Measurements from ENCODE around the gene NSG2.
"Not testable (repeated sequence)": the region's sequence is repeated elsewhere in the genome, so short reads cannot be mapped to it uniquely, and the experiment has no call there.

The NSG2 gene

DNA sequence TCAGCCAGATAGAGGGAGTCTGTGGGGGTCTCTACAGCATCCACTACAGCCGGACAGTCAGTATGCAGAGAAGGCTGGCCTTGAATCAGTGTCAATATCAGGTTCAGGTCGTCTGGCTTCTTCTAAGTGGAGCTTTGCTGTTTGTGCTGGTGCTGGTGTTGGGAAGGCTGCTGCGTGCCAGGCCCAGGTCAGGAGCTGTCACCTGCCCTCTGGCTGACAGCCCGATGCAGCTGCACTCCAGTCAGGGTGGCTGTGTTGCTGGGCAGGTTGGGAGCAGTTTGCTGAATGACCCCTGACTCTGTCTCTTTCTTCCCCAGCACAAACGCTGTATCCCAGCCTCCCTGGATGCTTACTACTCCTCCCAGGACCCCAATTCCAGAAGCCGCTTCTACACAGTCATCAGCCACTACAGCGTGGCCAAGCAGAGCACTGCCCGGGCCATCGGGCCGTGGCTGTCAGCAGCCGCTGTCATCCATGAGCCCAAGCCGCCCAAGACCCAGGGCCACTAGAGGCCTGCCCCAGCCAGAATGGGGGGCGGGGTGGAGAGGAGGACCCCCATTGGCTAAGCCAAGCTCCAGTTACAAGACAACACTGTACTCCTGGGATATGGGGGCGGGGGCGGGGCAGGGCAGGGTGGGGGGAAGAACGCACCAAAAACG is 61.6 kb downstream of the NSG2 start:
- no peak for DNase-seq

DNA sequence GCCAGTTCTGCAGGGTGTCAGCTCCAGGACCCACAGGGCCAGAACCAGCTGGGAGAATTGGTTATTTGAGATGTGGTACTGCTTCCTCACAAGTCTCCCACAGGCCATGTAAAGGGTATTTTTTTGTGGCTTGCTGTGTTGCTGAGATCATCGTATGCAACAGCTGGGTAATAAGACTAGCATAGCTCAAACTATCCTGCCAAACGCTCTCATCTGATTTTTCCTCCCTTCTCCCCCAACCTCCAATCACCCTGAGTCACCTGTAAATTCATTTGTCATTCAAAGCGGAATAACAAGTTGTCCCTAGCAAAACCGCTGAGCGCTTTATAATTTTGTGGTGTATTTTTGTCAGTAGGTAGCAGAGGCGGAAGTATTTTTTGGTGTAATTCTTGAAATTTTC is 63.2 kb downstream of the NSG2 start:
- DNase-seq: no peak

- no peak for DNase-seq
Observed at GRCh38 chr5:174109698-174110260, 64.3 kb downstream of the NSG2 start.

DNA sequence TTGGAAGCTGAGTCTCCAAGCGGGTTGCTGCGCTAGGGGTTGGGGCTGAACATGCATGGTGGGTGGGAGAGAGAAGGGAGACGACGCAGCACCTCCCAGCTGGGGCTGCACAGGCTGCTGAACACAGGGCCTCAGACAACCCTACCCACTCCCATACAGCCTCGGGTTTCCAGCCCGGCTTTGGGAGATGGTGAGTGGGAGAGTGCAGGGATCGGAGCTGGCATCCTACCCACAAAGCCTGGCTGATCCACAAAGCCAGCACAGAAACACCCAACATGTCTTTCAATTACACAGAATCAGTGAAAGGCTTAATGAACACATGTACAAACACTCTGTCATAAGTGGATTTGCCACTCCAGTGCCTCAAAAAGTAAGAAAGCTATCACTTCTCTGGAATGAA is 64.8 kb downstream of the NSG2 start:
- DNase-seq: no peak

DNA sequence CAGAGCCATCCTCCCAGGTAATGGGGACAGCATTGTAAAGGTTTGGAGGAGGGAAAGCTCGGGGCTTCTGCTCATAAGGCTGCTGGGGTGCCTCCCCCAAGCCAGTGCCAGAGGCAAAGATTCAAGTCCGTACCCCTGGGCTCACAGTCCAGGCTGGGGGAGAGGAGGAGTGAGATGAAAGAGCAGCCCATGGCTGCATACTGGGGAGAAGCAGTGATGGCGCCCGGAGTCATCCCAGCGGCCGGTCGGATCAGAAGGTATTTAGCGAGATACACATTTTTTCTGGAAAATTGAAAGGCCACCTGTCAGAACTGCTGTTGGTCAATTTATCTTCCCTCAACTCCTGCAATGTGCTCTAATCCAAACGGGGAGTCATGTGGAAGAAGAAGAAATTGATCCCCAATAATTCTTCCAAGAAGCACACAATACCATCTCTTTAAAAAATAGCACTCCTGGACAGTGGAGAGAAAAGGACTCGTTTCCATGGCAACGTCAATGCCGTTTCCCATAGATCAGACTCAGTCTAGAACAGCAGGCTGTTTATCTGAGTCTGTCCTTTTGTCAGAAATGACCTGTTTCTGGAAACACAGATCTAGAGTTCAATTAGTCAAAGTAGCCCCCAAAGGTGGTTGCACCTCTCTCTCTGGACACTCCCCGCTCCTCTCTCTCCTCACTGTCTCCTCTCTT is 65.9 kb downstream of the NSG2 start:
- no peak for DNase-seq

- DNase-seq: no peak
Observed at GRCh38 chr5:174115226-174115625, 69.7 kb downstream of the NSG2 start.

DNA sequence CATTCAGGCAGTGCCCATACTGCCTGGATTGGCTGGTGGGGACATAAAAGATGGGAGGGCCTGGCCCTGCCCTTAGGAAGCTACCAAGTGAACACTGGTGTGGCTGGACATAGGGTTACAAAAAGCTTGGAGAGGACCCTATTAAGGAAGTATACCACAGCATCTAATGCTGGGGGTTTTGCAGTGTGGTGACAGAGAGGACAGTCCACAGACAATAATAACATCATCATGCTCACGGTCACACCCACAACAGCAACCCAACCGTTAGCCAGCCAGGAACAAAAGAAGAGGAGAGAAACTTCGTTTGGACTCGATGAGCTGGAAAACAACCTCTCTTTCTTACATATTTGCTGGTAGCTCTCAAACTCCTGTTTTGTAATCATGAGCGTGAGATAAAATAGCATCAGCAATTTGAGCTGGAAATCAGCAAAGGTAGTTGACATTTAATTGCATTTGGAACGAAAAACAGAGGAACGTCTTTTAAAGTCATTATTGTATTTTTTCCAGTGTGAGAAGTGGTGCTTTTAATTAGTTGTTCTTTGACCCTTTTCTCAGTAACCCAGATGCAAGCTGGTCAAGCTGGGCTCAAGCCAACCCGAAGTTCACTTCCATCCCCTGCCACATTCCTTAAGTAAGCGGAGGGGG is 73.4 kb downstream of the NSG2 start:
- DNase-seq: no peak

DNA sequence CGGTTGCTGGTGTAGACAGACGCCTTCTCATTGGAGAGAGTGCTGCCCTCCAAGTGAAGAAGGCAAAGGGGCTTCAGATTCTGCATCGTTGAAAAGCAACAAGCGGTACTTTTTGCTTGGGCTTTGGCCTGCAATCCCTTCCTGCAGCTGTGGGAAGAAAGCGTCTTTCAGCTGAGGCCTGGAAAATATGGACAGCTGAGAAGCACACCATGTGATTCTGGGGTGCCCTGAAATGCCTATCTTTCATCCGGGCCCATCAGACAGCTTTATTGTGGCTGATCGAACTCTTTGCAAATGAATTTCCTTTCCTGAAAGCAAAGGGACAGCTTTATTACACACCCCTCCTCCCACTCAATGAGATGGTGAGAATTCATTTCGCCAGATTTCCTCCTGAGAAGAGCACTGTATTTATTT is 74.0 kb downstream of the NSG2 start:
- DNase-seq: no peak

DNA sequence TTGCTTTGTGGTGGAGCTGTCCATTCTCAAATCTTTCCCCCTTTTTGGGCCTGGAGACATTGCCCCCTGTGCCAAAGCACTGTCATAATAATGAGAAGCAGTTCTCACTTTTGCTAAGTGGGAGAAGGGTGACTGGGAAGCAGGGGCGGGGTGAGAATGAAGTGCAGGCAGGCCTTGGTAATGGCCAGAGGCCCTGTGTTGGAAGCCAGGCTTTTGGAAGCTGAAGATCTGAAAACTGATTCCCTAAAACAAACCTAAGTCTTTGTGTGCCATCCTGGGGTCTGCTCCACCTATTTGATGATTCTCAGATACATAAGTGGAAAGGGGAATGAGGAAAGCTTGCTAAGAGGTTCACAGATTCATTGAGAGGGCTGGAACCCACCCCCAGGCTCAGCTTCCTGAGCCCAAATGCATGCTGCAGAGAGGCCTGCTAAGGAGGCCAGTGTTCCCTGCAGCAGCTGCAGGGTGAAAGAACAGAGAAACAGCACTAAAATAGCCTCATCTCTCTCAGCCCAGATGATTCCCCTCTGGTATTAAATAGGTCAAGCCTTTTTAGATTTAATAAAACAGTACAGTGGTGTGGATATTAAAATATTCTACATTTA is 75.0 kb downstream of the NSG2 start:
- DNase-seq: no peak

GRCh38 chr5:174134545-174134944 is 89.0 kb downstream of the NSG2 start:
- DNase-seq: no peak

GRCh38 chr5:174139623-174140022 is 94.1 kb downstream of the NSG2 start:
- DNase-seq: no peak

GRCh38 chr5:174140452-174141020 is 95.0 kb downstream of the NSG2 start:
- DNase-seq: no peak

- no peak for DNase-seq
Observed at GRCh38 chr5:174141398-174141797, 95.9 kb downstream of the NSG2 start.

- DNase-seq: no peak
Observed at GRCh38 chr5:174145091-174145490, 99.6 kb downstream of the NSG2 start.

- no peak for DNase-seq
Observed at GRCh38 chr5:174145821-174146220, 100.3 kb downstream of the NSG2 start.

- DNase-seq: no peak
Observed at GRCh38 chr5:174146556-174146955, 101.0 kb downstream of the NSG2 start.

- DNase-seq: not testable (repeated sequence)
Observed at GRCh38 chr5:174147012-174147411, 101.5 kb downstream of the NSG2 start.

DNA sequence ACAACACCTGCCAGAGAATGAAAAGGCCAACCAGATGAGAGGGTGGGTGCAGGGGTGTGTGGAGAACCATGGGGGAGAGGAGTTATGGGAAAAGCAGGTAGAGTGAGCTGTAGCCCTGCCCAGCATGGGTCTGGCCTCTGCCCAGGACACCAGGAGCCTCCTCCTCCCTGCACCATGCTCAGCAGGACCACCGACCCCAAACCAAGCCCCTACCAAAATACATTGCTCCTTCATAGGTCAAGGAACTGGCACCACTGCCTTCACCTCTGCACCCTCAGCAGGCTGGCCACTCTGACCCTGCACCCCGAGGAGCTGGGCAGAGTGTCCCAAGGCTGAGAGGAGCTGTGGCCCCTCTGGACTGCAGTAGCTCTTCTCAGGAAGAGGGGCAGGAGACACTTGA is 102.0 kb downstream of the NSG2 start:
- DNase-seq: no peak

- DNase-seq: no peak
Observed at GRCh38 chr5:174148721-174149120, 103.2 kb downstream of the NSG2 start.

- no peak for DNase-seq
Observed at GRCh38 chr5:174149426-174149825, 103.9 kb downstream of the NSG2 start.

DNA sequence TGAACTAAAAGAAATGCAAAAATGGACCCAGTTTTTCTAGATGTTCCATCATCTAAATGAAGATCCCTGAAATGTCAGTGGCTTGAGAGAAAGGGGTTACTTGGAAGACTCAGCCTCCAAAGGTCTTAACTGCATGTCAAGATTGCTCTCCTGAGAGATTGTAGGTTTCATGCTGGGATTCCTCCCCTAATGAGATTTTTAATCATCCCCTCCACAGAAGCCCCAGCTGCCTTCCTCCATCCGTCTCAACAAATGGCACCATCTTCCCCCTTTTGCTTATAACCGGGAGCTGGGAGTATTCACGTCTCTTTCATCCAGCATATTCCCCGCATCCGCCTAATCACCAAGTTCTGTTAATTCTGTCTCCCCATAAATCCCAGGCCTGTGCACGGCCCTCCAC is 104.5 kb downstream of the NSG2 start:
- DNase-seq: no peak

DNA sequence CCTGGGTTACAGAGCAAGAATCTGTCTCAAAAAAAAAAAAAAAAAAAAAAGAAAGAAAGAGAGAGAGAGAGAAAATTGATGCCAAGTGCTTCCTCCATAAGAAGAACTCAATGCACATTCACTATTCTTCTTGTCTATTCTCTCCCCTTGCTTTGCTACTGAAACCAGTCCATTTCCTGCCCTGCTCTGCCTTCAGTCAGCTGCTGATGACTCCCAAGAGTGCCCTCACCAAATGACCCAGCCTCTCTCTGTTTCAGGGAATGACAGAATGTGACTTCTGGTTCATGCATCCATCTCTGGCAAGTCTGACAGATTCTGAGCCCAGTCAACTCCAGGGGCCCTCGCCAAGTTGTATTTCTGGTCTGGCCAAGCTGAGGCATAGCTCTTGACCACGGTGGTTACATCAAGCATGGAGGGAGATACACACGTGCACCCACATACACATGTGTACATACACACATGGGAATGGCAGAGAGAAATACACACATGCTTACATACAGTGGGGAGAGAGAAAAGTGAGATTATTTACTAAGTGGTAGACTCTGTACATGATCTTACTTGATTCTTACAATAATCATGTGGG is 106.2 kb downstream of the NSG2 start:
- DNase-seq: no peak

- no peak for DNase-seq
Observed at GRCh38 chr5:174154559-174154958, 109.1 kb downstream of the NSG2 start.
